HG03457 (cell line): ENCODE results near the gene PPP2R1B.
"Not testable (repeated sequence)": the region's sequence is repeated elsewhere in the genome, so short reads cannot be mapped to it uniquely, and the experiment has no call there.

ENCODE experiments used
- ATAC-seq: cut with Tn5 transposase; IDR thresholded peaks from one replicate; pipeline ENCODE4 v1.9.1; 2021; ENCODE audit warnings: moderate number of reproducible peaks; ENCODE audit not compliant: unreplicated experiment

Gene PPP2R1B

DNA sequence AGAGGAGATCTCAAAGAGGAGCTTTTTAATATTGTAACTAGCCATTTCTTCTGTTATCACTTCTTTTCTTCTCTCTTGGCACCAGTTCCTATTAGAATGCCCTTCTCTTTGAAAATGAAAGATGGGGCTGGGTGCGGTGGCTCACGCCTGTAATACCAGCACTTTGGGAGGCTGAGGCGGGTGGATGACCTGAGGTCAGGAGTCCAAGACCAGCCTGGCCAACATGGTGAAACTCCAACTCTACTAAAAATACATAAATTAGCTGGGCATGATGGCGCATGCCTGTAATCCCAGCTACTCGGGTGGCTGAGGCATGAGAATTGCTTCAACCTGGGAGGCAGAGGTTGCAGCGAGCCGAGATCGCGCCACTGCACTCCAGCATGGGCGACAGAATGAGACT is 18.1 kb upstream of the PPP2R1B start:
- ATAC-seq = not testable (repeated sequence)

DNA sequence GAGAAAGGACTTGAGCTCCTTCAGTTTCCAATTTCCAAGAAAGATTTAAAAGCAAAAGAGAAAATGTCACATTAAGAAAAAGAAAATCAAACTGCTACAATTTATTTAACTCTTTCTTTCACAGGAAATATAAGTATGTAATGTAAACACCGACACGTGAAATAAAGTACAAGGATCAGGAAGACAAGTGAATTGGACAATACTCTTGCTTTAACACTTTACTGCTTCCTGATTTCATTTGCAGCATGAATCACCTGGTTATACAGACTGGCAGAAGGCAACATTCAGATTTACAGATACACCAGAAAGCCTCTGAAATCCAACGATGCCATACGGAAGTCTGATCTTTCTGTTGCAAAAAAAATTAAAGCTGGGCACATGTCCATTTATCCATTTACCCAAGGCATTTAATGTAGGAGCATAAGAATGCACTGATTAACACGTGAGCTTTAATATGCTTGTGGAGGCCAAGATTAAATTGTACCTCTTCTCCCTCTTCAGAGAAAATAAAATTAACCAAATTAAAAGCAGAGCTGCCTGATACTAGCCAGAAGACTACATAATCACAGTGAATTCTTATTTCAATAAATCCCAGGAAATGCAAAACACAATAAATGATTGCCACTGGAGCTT is 16.0 kb upstream of the PPP2R1B start:
- no peak for ATAC-seq

GRCh38 chr11:111779118-111779517 is 12.9 kb upstream of the PPP2R1B start:
- no peak for ATAC-seq

GRCh38 chr11:111778047-111778558 is 11.9 kb upstream of the PPP2R1B start:
- no peak for ATAC-seq

GRCh38 chr11:111777094-111778046 is 11.2 kb upstream of the PPP2R1B start:
- ATAC-seq = peak; percentile 44

- ATAC-seq = peak; percentile 88
Observed at GRCh38 chr11:111776398-111777093, 10.4 kb upstream of the PPP2R1B start.

- ATAC-seq = no peak
Observed at GRCh38 chr11:111774955-111775710, 8.9 kb upstream of the PPP2R1B start.

GRCh38 chr11:111772535-111772934 is 6.3 kb upstream of the PPP2R1B start:
- ATAC-seq = no peak

- ATAC-seq = not testable (repeated sequence)
Observed at GRCh38 chr11:111771205-111771604, 5.0 kb upstream of the PPP2R1B start.

- ATAC-seq = no peak
Observed at GRCh38 chr11:111770581-111771134, 4.5 kb upstream of the PPP2R1B start.

DNA sequence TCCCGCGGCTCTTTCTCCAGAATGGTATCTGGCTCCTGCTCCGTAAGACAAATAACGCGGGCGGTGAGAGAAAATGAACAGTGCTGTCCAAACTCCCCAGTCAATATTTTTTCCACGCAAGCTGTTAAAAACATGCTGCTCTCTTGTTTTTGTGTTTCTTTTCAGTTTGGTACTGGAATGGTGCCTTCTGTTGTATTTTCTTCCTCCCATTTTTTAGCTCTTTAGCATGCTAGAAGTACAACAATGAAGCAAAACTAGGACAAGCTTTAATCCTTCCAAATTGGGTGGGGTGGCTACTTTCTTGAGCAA is 599 bp upstream of the PPP2R1B start:
- no peak for ATAC-seq

GRCh38 chr11:111765320-111765983 is 737 bp downstream of the PPP2R1B start:
- ATAC-seq = peak; percentile 27

GRCh38 chr11:111764621-111765020 is 1.6 kb downstream of the PPP2R1B start:
- ATAC-seq = no peak

- ATAC-seq = no peak
Observed at GRCh38 chr11:111762981-111763643, 3.1 kb downstream of the PPP2R1B start.

DNA sequence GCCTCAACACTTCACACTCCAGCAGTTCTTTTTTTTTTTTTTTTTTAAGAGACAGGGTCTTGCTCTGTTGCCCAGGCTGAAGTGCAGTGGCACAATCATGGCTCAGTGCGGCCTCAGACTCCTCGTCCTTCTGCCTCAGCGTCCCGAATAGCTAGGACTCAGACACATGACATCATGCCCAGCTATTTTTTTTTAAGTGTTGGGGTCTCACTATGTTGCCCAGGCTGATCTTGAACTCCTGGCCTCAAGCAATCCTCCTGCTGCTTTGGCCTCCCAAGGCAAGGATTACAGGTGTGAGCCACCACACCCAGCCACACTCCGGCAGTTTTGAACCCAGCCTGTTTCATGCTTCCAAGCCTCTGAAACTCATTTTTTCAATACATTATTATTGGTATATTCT is 3.7 kb downstream of the PPP2R1B start:
- no peak for ATAC-seq

- ATAC-seq = no peak
Observed at GRCh38 chr11:111761036-111761435, 5.2 kb downstream of the PPP2R1B start.

- ATAC-seq = no peak
Observed at GRCh38 chr11:111759778-111760407, 6.3 kb downstream of the PPP2R1B start.

DNA sequence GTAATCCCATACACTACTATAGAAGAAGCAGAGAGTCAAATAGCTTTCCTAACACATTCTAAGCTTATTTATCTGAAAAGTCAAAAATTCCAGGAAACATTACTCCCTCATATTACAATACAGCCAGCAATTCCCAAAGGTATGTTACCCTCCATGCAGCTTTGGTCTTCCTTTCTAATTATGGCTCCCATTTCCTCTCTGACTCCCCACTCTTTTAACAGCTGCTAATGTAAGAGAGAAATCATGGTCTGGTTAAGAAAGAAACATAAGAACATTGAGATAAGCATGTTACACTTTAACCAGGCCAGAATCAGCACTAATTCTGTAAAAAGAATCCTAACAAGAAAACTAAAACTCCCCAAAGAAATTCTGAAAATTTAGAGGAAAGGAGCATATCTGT is 6.8 kb downstream of the PPP2R1B start:
- no peak for ATAC-seq

- no peak for ATAC-seq
Observed at GRCh38 chr11:111756097-111756496, 10.1 kb downstream of the PPP2R1B start.
